Hepatocyte (in vitro differentiated cells): ENCODE measurements around the gene TEX14. TPM values are rescaled to one million over a fixed set of nuclear protein-coding genes. Genes with fewer than 3 reads are reported as not detected.

Source experiments
- DNase-seq: peaks from one replicate; pipeline ENCODE4 v3.0.0-alpha.2; 2016; ENCODE audit warnings: low spot score
- H2AFZ ChIP-seq: fragments of 200-600 bp; sonication (generic); 2 replicates; pipeline ENCODE4 v1.6.0; 2016; ENCODE audit warnings: antibody characterized with exemption, mild to moderate bottlenecking
- H3K27ac ChIP-seq: fragments of 200-600 bp; sonication (generic); 2 replicates; pipeline ENCODE4 v1.5.1; 2016; ENCODE audit warnings: mild to moderate bottlenecking
- H3K27me3 ChIP-seq: fragments of 200-600 bp; sonication (generic); 2 replicates; pipeline ENCODE4 v1.6.1; 2016
- H3K36me3 ChIP-seq: fragments of 200-600 bp; sonication (generic); replicated peaks from 2 replicates; pipeline ENCODE4 v1.5.1; 2016; ENCODE audit warnings: low read depth; ENCODE audit not compliant: insufficient read depth
- H3K4me1 ChIP-seq: fragments of 200-600 bp; sonication (generic); 2 replicates; pipeline ENCODE4 v1.5.1; 2016; ENCODE audit warnings: mild to moderate bottlenecking, moderate library complexity; ENCODE audit not compliant: insufficient read depth
- H3K4me2 ChIP-seq: fragments of 200-600 bp; sonication (generic); 2 replicates; pipeline ENCODE4 v1.6.0; 2016
- H3K4me3 ChIP-seq: fragments of 200-600 bp; sonication (generic); 2 replicates; pipeline ENCODE4 v1.5.1; 2016; ENCODE audit warnings: mild to moderate bottlenecking
- H3K79me2 ChIP-seq: fragments of 200-600 bp; sonication (generic); 2 replicates; pipeline ENCODE4 v1.6.0; 2017; ENCODE audit warnings: mild to moderate bottlenecking
- H3K9me2 ChIP-seq: fragments of 200-600 bp; sonication (generic); replicated peaks from 2 replicates; pipeline ENCODE4 v1.6.0; 2017; ENCODE audit warnings: mild to moderate bottlenecking; ENCODE audit not compliant: insufficient read depth
- H3K9me3 ChIP-seq: fragments of 200-600 bp; sonication (generic); 2 replicates; pipeline ENCODE4 v1.5.1; 2016; ENCODE audit warnings: low read depth, mild to moderate bottlenecking
- H4K20me1 ChIP-seq: fragments of 200-600 bp; sonication (generic); 2 replicates; pipeline ENCODE4 v1.6.0; 2016; ENCODE audit warnings: mild to moderate bottlenecking; ENCODE audit not compliant: insufficient read depth, poor library complexity, severe bottlenecking
- EZH2 ChIP-seq: fragments of 200-600 bp; sonication (generic); IDR thresholded peaks from 2 replicates; pipeline ENCODE4 v1.6.1; 2016; ENCODE audit warnings: antibody characterized with exemption, mild to moderate bottlenecking, borderline replicate concordance
- EZH2phosphoT487 ChIP-seq: fragments of 200-600 bp; sonication (generic); IDR thresholded peaks from one replicate; pipeline ENCODE4 v1.6.1; 2018; ENCODE audit warnings: antibody characterized with exemption, mild to moderate bottlenecking, low read depth, moderate library complexity; ENCODE audit not compliant: unreplicated experiment, severe bottlenecking
- WGBS: methylation state at CpG from one replicate; pipeline ENCODE4 v1.1.6; 2016; ENCODE audit warnings: low lambda C conversion rate; ENCODE audit errors: missing lambda C conversion rate; 5-methylcytosine and 5-hydroxymethylcytosine counted together
- polyA plus RNA-seq: library from polyadenylated mRNA; unstranded; fragments of >200 nt; fragmentation: Nextera tagmentation; extraction: Ambion mirVana; gene quantifications from 2 replicates; pipeline ENCODE4 v1.2.1, GENCODE V29; 2016
- total RNA-seq: library from RNA; depleted of rRNA; stranded (reverse); fragments of >200 nt; gene quantifications from 2 replicates; pipeline ENCODE4 v1.2.3, GENCODE V29; 2014
- TF ChIP-seq, protein P1 (sequence below): fragments of 200-600 bp; sonication (generic); IDR thresholded peaks from 2 replicates; pipeline ENCODE4 v1.5.1; 2016; ENCODE audit warnings: antibody characterized with exemption, mild to moderate bottlenecking; ENCODE audit not compliant: poor library complexity

TEX14 gene
- total and polyA plus RNA-seq, 2 experiments from 2014 or later, result 0.07 TPM; not detected in 1

DNA sequence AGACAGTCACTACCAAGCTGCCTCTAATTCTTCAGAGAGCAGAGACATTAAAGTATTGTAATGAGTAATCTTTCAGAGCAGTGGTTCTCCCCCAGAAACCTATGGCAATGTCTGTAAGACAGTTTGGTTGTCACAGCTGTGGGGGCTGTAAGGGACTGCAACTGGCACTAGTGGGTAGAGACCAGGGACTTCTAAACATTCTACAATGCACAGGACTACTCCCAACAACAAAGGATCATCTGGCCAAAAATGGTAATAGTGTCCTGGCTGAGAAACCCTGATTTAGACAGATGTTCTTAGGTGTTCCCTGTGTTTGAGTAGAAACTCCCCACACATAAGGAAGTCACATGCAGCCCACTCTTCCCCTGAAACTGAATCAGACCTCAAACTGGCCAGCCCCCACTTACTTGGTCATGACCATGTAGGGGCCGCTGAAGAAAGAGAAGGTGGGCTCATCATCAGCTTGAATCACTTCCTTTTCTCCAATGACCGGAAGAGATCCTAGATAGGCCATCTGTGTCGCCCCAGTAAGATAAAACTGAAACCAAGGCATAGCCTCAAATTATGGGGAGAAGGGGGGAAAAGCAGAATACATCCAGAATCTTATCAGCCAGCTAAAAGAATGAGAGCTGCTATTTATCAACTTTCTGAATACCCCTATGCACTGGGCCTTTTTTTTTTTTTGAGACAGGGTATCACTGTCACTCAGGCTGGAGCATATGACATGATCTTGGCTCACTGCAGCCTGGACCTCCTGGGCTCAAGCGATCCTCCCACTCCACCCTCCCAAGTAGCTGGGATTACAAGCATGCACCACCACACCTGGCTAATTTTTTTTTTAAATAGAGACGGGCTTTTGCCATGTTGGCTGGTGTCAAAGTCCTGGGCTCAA lies 75.8 kb downstream of the TEX14 start:
- no peak overlapping the region for H3K4me3 ChIP-seq
- TF ChIP-seq EZH2phosphoT487 (no peak), EZH2 (no peak)
- TF ChIP-seq, protein P1, sequence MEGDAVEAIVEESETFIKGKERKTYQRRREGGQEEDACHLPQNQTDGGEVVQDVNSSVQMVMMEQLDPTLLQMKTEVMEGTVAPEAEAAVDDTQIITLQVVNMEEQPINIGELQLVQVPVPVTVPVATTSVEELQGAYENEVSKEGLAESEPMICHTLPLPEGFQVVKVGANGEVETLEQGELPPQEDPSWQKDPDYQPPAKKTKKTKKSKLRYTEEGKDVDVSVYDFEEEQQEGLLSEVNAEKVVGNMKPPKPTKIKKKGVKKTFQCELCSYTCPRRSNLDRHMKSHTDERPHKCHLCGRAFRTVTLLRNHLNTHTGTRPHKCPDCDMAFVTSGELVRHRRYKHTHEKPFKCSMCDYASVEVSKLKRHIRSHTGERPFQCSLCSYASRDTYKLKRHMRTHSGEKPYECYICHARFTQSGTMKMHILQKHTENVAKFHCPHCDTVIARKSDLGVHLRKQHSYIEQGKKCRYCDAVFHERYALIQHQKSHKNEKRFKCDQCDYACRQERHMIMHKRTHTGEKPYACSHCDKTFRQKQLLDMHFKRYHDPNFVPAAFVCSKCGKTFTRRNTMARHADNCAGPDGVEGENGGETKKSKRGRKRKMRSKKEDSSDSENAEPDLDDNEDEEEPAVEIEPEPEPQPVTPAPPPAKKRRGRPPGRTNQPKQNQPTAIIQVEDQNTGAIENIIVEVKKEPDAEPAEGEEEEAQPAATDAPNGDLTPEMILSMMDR, result no peak
- no peaks in the 10 kb centered on the region for H3K4me1 ChIP-seq
- H4K20me1 ChIP-seq, result no peaks in the 10 kb centered on the region
- no peak overlapping the region for H2AFZ ChIP-seq
- no peak overlapping the region for H3K27ac ChIP-seq
- no peaks in the 10 kb centered on the region for H3K27me3 ChIP-seq
- H3K36me3 ChIP-seq, result no peaks in the 10 kb centered on the region
- DNase-seq, result no peak
- no peak overlapping the region for H3K4me2 ChIP-seq
- H3K79me2 ChIP-seq, result no peaks in the 10 kb centered on the region
- 86% methylated on average over 5 of the region's 5 CpGs for WGBS
- H3K9me2 ChIP-seq, result no peaks in the 10 kb centered on the region
- no peaks in the 10 kb centered on the region for H3K9me3 ChIP-seq

DNA sequence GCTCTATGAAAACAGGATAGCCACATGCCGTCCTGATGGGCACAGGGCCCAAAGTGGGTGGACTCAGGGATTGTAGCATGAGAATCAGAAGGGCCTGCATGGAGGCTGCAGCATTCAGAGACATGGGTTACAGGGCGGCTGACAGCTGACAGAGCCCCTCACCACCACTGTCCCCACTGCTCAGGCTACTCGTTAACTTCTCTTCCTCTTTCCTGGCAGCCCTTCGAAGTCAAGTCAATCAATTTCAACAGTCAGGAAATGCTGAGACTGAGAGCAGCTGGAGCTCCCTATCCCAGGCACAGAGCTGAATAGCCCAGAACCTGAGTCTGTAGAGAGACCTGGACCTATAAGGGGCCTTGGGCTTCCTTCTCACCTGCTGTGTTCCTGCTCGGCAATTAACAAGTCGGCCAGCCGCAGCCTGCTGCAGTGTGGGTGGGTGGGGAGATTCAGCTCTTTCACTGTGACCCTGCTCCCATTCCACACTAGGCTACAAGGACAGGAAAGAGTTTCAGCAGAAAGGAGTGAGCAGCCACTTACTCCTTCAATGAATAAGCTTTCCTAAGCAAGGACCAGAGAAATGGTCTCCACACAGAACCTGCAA lies 76.9 kb downstream of the TEX14 start:
- WGBS, result 74% methylated on average over 7 of the region's 7 CpGs
- Histone ChIP-seq H3K27me3 (no peaks in the 10 kb centered on the region), H3K36me3 (no peaks in the 10 kb centered on the region), H4K20me1 (no peaks in the 10 kb centered on the region), H3K4me1 (no peaks in the 10 kb centered on the region), H3K27ac (no peak overlapping the region), H3K4me2 (no peak overlapping the region), H3K79me2 (no peaks in the 10 kb centered on the region), H2AFZ (no peak overlapping the region), H3K4me3 (no peak overlapping the region), H3K9me2 (no peaks in the 10 kb centered on the region), H3K9me3 (no peaks in the 10 kb centered on the region)
- TF ChIP-seq, protein P1, result no peak
- no peak for TF ChIP-seq EZH2phosphoT487
- no peak for TF ChIP-seq EZH2
- no peak for DNase-seq

DNA sequence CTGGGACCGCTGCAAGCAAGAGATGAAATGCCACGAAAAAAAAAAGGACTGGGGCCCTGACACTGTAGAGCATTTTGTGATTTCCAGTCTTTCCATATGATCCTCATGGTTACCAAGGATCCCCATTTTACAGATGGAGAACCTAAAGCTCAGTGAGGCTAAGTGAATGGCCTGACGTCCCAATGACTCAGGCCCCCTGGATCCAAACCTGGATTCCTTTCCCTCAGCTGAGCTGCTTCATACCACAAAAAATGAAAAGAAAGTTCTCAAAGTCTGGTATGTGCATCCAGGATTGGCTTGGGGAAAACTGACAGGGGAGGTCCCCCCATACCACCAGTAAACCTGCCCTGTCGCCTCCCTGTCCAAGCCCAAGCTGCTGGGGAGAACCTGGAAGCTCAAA lies 80.5 kb downstream of the TEX14 start:
- no peaks in the 10 kb centered on the region for H3K36me3 ChIP-seq
- no peak overlapping the region for H2AFZ ChIP-seq
- no peaks in the 10 kb centered on the region for H3K9me2 ChIP-seq
- H3K4me3 ChIP-seq, result no peak overlapping the region
- TF ChIP-seq, protein P1, result no peak
- TF ChIP-seq EZH2 (no peak), EZH2phosphoT487 (no peak)
- no peaks in the 10 kb centered on the region for H3K79me2 ChIP-seq
- no peaks in the 10 kb centered on the region for H3K27me3 ChIP-seq
- no peaks in the 10 kb centered on the region for H4K20me1 ChIP-seq
- no peak for DNase-seq
- no peak overlapping the region for H3K4me2 ChIP-seq
- 90% methylated on average over 4 of the region's 4 CpGs for WGBS
- H3K27ac ChIP-seq, result no peak overlapping the region
- no peaks in the 10 kb centered on the region for H3K9me3 ChIP-seq
- H3K4me1 ChIP-seq, result no peaks in the 10 kb centered on the region
